ENCODE measurements around the gene IL17REL.

DNA sequence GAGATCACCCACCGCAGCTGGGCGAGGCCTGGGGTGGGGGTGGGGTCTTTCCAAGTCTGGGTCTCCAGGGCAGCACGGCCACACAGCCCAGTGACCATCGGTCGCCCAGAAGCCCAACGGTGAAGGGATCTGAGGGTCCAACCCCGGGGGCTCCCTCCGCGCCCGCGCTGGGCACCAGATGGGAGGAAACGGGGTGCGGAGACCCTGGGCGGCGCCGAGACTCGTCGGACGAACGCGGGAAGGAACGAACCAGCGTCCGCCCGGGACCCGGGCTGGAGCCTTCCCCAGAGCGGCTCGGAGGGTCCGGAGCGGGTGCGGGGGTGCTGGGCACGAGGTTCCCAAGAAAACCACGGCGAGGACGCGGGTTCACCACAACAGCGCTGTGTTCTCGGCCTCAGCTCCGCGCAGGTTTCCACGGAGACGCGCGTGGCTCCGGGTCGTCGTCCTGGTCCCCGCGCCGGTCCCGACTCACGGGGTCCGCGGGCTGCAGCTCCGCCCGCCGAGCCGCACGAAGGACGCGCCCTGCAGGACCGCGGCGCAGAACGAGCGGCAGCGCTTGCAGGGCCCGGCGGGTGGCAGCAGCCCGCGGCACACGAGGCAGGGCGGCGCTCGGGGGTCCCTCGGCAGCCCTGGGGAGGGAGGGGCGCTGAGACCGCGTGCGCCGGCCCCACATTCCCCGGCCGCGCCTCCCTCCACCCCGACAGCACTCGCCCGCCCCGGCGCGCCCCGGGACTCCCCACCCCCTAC lies 2.3 kb upstream of the IL17REL start:
- TF ChIP-seq, protein P1, sequence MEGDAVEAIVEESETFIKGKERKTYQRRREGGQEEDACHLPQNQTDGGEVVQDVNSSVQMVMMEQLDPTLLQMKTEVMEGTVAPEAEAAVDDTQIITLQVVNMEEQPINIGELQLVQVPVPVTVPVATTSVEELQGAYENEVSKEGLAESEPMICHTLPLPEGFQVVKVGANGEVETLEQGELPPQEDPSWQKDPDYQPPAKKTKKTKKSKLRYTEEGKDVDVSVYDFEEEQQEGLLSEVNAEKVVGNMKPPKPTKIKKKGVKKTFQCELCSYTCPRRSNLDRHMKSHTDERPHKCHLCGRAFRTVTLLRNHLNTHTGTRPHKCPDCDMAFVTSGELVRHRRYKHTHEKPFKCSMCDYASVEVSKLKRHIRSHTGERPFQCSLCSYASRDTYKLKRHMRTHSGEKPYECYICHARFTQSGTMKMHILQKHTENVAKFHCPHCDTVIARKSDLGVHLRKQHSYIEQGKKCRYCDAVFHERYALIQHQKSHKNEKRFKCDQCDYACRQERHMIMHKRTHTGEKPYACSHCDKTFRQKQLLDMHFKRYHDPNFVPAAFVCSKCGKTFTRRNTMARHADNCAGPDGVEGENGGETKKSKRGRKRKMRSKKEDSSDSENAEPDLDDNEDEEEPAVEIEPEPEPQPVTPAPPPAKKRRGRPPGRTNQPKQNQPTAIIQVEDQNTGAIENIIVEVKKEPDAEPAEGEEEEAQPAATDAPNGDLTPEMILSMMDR (IDR thresholded peaks at IDR 0.05): no peak
- no peak for TF ChIP-seq POLR2AphosphoS5 (IDR thresholded peaks at IDR 0.05; ENCODE audit: insufficient read depth in 1 of 2, low read depth in 1 of 2)
